WTC11 (cell line): ENCODE measurements around the gene CTCFL. TPM values are rescaled to one million over a fixed set of nuclear protein-coding genes. Genes with fewer than 3 reads are reported as not detected.
A peak's percentile ranks its signal among the peaks of the same experiment; 100 is the strongest.

ENCODE experiments used
- ATAC-seq: fragments of 200-7000 bp; cut with Tn5 transposase; 2 replicates; pipeline ENCODE4 v1.10.0; 2021; ENCODE audit warnings: mild to moderate bottlenecking, moderate library complexity
- CTCF ChIA-PET: fragments of 300-600 bp; sonication (Branson Sonifier 250); formaldehyde crosslinking; loops from one replicate; lab custom pipeline; 2021; ENCODE audit warnings: antibody characterized with exemption; lab: Charles Lee
- POLR2A ChIA-PET: fragments of 350-600 bp; sonication (Branson Sonifier 250); formaldehyde crosslinking; loops from one replicate; lab custom pipeline; 2021; ENCODE audit warnings: antibody characterized with exemption; lab: Charles Lee
- DNase-seq: peaks from one replicate; pipeline ENCODE4 v3.0.0; 2021; ENCODE audit warnings: low spot score
- H3K27ac Mint-ChIP-seq: 2 replicates; pipeline ENCODE4 v1.8.0; 2021; ENCODE audit warnings: mixed read lengths
- H3K27me3 Mint-ChIP-seq: 2 replicates; pipeline ENCODE4 v1.8.0; 2021; ENCODE audit warnings: low read depth, mild to moderate bottlenecking, moderate library complexity, mixed read lengths
- H3K36me3 Mint-ChIP-seq: 2 replicates; pipeline ENCODE4 v1.8.0; 2021; ENCODE audit warnings: mixed read lengths
- H3K4me1 Mint-ChIP-seq: 2 replicates; pipeline ENCODE4 v1.8.0; 2022; ENCODE audit warnings: mixed read lengths
- H3K4me3 Mint-ChIP-seq: 2 replicates; pipeline ENCODE4 v1.8.0; 2021; ENCODE audit warnings: mild to moderate bottlenecking, moderate library complexity, mixed read lengths
- H3K9me3 Mint-ChIP-seq: 2 replicates; pipeline ENCODE4 v1.8.0; 2021; ENCODE audit warnings: mixed read lengths
- AFF4 ChIP-seq: sonication (generic); formaldehyde crosslinking; IDR thresholded peaks from 2 replicates; pipeline ENCODE4 v1.8.1; 2023; ENCODE audit warnings: mild to moderate bottlenecking, missing genetic modification reagents, borderline replicate concordance
- ATF3 ChIP-seq: sonication (generic); formaldehyde crosslinking; conservative IDR thresholded peaks from 2 replicates; pipeline ENCODE4 v1.8.1; 2022; ENCODE audit warnings: mild to moderate bottlenecking, missing genetic modification reagents
- FOXP1 ChIP-seq: sonication (generic); formaldehyde crosslinking; IDR thresholded peaks from 2 replicates; pipeline ENCODE4 v1.8.0; 2022; ENCODE audit warnings: missing genetic modification reagents, mild to moderate bottlenecking, moderate library complexity, borderline replicate concordance
- GTF2I ChIP-seq: fragments of 250-450 bp; sonication (Bioruptor Pico); conservative IDR thresholded peaks from 2 replicates; pipeline ENCODE4 v1.4.0; 2021; ENCODE audit warnings: mild to moderate bottlenecking
- PRDM15 ChIP-seq: sonication (generic); formaldehyde crosslinking; IDR thresholded peaks from 2 replicates; pipeline ENCODE4 v1.8.0; 2022; ENCODE audit warnings: missing genetic modification reagents
- SOX15 ChIP-seq: fragments of 250-450 bp; sonication (Bioruptor Pico); IDR thresholded peaks from 2 replicates; pipeline ENCODE4 v1.9.0; 2021; ENCODE audit warnings: mild to moderate bottlenecking
- STAT6 ChIP-seq: sonication (generic); formaldehyde crosslinking; conservative IDR thresholded peaks from 2 replicates; pipeline ENCODE4 v1.8.1; 2023; ENCODE audit warnings: mild to moderate bottlenecking, low read depth, missing genetic modification reagents, moderate library complexity
- TEAD1 ChIP-seq: sonication (generic); formaldehyde crosslinking; IDR thresholded peaks from 2 replicates; pipeline ENCODE4 v1.8.0; 2022; ENCODE audit warnings: mild to moderate bottlenecking, missing genetic modification reagents
- ZBTB43 ChIP-seq: sonication (generic); formaldehyde crosslinking; IDR thresholded peaks from 2 replicates; pipeline ENCODE4 v1.8.1; 2023; ENCODE audit warnings: mild to moderate bottlenecking, missing genetic modification reagents
- ZNF219 ChIP-seq: sonication (generic); formaldehyde crosslinking; IDR thresholded peaks from 2 replicates; pipeline ENCODE4 v1.8.0; 2023; ENCODE audit warnings: missing genetic modification reagents, mild to moderate bottlenecking, borderline replicate concordance
- ZNF425 ChIP-seq: fragments of 250-450 bp; sonication (Bioruptor Pico); conservative IDR thresholded peaks from 2 replicates; pipeline ENCODE4 v1.9.0; 2021; ENCODE audit warnings: mild to moderate bottlenecking
- total RNA-seq: library from RNA; stranded (reverse); gene quantifications from 3 replicates; pipeline ENCODE4 v1.2.3, GENCODE V29; 2021

Gene CTCFL
- total RNA-seq, 1 experiment from 2014 or later: 0.70 TPM

- TF ChIP-seq ZBTB43 (CRISPR knock-in tag): no peak
- TF ChIP-seq, all 79 proteins: peak for 0
Observed at GRCh38 chr20:57450419-57450818, 74.5 kb downstream of the CTCFL start (continued).

GRCh38 chr20:57449398-57450354, 75.3 kb downstream of the CTCFL start:
- TF ChIP-seq AFF4 (no peak), PRDM15 (CRISPR knock-in tag) (no peak), FOXP1 (CRISPR knock-in tag) (no peak), ATF3 (no peak), GTF2I (0 out of 2 replicates have a peak, but pooled peaks have one; percentile 57), SOX15 (no peak)
- CTCF ChIA-PET: no interaction called here
- Mint-ChIP-seq H3K27ac (no peak overlapping the region), H3K9me3 (peaks cover 15% of the 10 kb centered on the region; the same call in 1 of the 2 replicates), H3K4me1 (peaks cover 5% of the 10 kb centered on the region), H3K36me3 (peaks cover 4% of the 10 kb centered on the region; the same call in 1 of the 2 replicates), H3K27me3 (peaks cover 3% of the 10 kb centered on the region; the same call in 1 of the 2 replicates), H3K4me3 (no peak overlapping the region)
- POLR2A ChIA-PET: no interaction called here
- no peak for DNase-seq
- no peak for ATAC-seq

GRCh38 chr20:57448764-57449354, 76.1 kb downstream of the CTCFL start:
- ChIA-PET POLR2A (no interaction called here), CTCF (no interaction called here)
- Mint-ChIP-seq H3K27ac (no peak overlapping the region), H3K4me1 (peaks cover 5% of the 10 kb centered on the region), H3K9me3 (peaks cover 15% of the 10 kb centered on the region; the same call in 1 of the 2 replicates), H3K4me3 (no peak overlapping the region), H3K36me3 (peaks cover 4% of the 10 kb centered on the region; the same call in 1 of the 2 replicates), H3K27me3 (peaks cover 3% of the 10 kb centered on the region; the same call in 1 of the 2 replicates)
- DNase-seq: no peak
- ATAC-seq: no peak
- TF ChIP-seq TEAD1 (no peak), ZNF219 (no peak), STAT6 (CRISPR knock-in tag) (no peak), ZNF425 (no peak)
